ENCODE results near the gene GJD2. TPM values are rescaled to one million over a fixed set of nuclear protein-coding genes. Genes with fewer than 3 reads are reported as not detected.

GJD2 gene
- polyA plus RNA-seq (ENCODE audit: low read depth in 6 of 6): not detected

DNA sequence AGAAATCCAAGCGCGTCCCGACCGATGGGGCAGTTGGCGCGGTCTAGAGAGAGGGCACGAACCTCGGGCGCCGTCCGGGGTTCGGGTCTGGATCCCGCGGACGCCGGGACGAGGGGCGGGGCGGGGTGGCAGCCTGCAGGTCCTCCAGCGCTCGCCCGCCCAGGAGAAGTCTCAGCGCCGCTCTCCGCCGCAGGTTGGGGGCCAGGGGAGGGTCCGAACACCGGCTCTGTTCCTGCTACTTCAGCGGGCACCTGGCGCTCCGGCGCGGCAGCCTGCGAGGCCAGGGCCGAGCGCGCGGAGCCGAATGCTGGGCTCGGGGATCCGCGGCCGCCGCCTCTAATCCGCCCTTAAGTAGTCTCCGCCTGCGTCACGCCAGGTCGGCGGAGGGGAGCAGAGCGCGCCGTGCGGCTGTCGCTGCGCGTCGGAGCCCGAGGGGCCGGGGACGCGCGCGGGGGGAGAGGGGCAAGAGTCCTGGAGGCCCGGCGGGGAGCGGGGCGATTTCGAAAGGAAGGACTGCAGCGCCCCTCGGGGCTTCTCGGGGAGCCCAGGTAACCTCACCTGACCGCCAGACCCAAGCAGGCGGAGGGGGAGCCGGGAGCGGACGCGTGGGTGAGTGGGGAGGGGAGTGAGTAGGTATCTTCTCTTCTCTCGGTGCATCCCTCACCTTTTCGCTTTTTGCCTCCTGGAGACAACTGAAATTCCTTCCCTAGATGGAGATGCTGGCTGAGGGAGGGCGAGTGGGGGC lies at the start of gene GJD2:
TSS of gene GJD2 (minus strand) at position 325 of the 745 bp plus-strand sequence. CDS start 510 bp downstream, outside the sequence.
- Mint-ChIP-seq H3K4me1 (peaks cover 4 to 10% (median 5%) of the 10 kb centered on the region in 3 donors), H3K27me3 (peaks cover 56 to 71% (median 67%) of the 10 kb centered on the region in 3 donors), H3K4me3 (peak within 1 kb of the TSS in 6 of 8 donors; percentile 25 to 78 (median 64)), H3K36me3 (peaks cover 0 to 7% of the 10 kb centered on the region in 2 donors), H3K9me3 (peaks cover 0 to 6% (median 0%) of the 10 kb centered on the region in 7 donors), H3K27ac (no peak within 1 kb of the TSS)
- no peak for DNase-seq
- no peak for ATAC-seq (ENCODE audit: low read depth in 2 of 2)

DNA sequence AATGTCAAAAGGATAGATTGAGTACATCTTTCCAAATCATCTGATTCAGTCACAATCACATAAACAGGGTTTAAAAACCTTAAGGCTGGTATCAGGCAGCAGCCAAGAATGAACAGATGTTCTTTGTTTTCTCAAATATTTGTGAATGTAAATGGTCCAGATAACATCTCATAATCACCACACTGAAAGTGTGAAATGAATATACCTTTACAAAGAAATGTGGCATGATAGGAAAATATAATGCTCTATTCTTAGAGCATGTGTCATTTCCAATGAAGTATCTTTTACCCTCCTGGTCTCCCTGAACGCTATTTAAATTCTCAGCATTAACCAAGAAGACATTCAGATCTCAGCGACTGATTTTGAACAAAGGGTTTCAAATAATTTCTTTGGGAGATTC lies 49.3 kb upstream of the GJD2 start:
- H3K9me3 Mint-ChIP-seq: peaks cover 2 to 20% (median 10%) of the 10 kb centered on the region in 7 donors
- no peak overlapping the region for H3K4me3 Mint-ChIP-seq
- no peaks in the 10 kb centered on the region for H3K4me1 Mint-ChIP-seq
- ATAC-seq (ENCODE audit: low read depth in 2 of 2): no peak
- H3K27ac Mint-ChIP-seq: no peak overlapping the region
- peaks cover 0 to 8% of the 10 kb centered on the region in 2 donors for H3K36me3 Mint-ChIP-seq
- H3K27me3 Mint-ChIP-seq: peaks cover 14 to 40% (median 30%) of the 10 kb centered on the region in 3 donors
- DNase-seq: no peak

DNA sequence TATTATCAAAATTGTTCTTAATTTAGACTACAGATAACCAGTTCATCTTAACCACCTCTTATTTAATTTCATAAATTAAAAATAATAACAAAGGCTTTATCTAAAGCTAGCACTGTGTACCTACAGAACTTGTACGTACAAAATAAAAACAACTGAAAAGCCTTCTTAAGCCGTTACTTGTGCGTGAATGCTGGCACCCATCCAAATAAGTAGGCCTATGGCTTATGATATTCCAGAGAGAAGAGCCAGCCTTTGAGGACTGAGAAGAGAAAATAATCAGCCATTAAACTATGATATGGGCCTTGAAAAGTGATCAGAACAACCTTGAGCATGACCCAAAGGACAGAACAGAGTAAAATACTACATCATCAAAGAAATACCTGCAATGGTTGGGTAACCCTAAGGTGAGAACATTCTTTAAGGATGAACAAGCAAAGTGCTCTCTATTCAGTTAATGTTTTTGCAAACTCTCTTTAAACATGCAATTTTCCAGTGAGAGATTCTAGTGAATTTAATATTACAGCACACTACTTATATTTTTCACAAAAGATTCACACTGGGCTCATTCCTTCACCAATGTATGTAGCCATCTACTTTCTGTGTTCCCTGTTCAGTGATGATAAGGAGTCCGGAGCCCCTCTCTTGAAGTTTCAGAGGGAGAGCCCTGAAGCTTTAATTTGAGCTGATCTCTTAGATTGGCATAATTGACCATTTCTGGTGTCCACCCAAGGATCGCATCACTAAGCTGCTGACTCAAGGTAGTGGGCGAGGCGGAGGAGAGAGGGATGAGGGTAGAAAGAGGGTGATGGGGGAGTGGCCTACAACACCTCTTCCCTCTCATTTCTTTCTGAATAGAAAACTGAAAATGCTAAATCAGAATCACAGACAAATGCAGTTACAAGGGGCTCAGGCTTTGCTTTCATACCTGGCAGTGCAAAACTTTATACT lies 48.3 kb upstream of the GJD2 start:
- no peak overlapping the region for H3K4me3 Mint-ChIP-seq
- peaks cover 12 to 35% (median 28%) of the 10 kb centered on the region in 3 donors for H3K27me3 Mint-ChIP-seq
- no peaks in the 10 kb centered on the region for H3K4me1 Mint-ChIP-seq
- ATAC-seq (ENCODE audit: low read depth in 2 of 2) (no peak), DNase-seq (no peak)
- no peak overlapping the region for H3K27ac Mint-ChIP-seq
- peaks cover 2 to 16% (median 8%) of the 10 kb centered on the region in 7 donors for H3K9me3 Mint-ChIP-seq
- H3K36me3 Mint-ChIP-seq: peaks cover 0 to 8% of the 10 kb centered on the region in 2 donors

DNA sequence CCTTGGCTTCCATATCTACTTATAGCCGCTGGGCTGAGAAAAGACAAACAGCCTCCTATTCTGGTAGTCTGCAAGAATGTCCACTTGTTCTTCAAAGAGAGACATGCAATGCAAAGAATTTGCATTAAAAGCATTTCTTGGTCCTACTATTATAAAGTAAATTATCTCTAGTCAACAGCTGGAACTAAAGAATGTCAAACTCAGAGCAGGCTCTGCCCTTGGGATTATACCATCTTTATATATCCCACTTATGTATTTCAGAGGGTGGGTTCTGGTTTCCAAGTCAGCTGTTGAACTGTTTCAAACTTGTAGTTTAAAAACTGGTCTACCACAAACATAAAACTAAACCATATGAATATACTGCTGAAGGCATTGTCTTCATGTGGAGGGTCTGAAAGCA lies 47.6 kb upstream of the GJD2 start:
- H3K4me3 Mint-ChIP-seq: no peak overlapping the region
- H3K36me3 Mint-ChIP-seq: peaks cover 0 to 8% of the 10 kb centered on the region in 2 donors
- peaks cover 16 to 40% (median 32%) of the 10 kb centered on the region in 3 donors for H3K27me3 Mint-ChIP-seq
- ATAC-seq (ENCODE audit: low read depth in 2 of 2): no peak
- no peaks in the 10 kb centered on the region for H3K4me1 Mint-ChIP-seq
- no peak for DNase-seq
- H3K27ac Mint-ChIP-seq: no peak overlapping the region
- H3K9me3 Mint-ChIP-seq: peaks cover 1 to 11% (median 8%) of the 10 kb centered on the region in 7 donors

DNA sequence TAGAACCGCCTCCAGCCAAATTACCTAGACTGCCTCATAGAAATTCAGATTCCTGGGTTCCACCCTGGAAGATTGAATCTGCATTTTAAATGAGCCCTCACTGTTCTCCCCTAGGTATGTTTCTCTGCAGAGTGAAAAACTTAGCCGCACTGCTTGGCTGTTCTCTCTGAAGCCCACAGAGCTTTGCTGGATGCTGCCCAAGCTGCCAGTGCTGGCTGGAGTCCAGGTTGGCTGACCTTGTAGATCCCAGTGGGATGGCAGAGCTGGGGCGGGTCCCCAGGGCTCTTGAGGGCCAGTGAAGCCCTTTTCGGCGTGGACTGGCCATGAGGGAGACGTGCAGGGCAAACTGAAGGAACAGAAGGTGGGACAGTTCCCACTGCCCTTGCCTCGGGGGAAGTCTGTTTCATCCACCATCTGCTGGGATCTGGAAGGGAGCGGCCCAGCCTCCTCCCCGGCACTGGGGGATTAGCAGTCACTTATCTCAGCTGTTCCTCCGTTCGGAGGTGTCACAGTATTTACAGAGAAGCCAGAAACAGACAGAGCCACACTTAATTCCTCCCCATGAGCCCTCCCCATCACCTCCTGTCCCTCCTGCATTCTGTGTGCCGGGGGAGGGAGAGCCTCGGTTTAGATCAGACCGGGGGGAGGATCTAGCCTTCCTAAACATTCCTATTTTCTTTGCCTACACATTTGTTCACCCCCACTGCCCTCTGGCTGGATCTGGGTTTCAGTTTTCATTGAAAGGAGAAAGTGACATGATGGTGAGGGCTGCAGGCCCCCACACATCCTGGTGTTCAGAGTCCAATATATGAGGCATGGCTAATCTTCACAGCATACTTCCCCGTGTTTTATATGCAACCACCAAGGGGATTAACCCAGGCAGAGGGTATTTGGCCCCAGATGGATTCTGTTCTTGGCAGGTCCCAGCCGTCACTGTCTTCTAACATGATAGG lies 44.6 kb upstream of the GJD2 start:
- ATAC-seq (ENCODE audit: low read depth in 2 of 2) (no peak), DNase-seq (no peak)
- Mint-ChIP-seq H3K4me3 (peak overlapping the region in 1 of 8 donors; percentile 10), H3K4me1 (peaks cover 0 to under 1% (median 0%) of the 10 kb centered on the region in 3 donors), H3K27ac (peak overlapping the region in 1 of 6 donors; percentile 39), H3K9me3 (peaks cover 0 to 4% (median 0%) of the 10 kb centered on the region in 7 donors), H3K36me3 (peaks cover 0 to under 1% of the 10 kb centered on the region in 2 donors), H3K27me3 (peaks cover 23 to 55% (median 52%) of the 10 kb centered on the region in 3 donors)

DNA sequence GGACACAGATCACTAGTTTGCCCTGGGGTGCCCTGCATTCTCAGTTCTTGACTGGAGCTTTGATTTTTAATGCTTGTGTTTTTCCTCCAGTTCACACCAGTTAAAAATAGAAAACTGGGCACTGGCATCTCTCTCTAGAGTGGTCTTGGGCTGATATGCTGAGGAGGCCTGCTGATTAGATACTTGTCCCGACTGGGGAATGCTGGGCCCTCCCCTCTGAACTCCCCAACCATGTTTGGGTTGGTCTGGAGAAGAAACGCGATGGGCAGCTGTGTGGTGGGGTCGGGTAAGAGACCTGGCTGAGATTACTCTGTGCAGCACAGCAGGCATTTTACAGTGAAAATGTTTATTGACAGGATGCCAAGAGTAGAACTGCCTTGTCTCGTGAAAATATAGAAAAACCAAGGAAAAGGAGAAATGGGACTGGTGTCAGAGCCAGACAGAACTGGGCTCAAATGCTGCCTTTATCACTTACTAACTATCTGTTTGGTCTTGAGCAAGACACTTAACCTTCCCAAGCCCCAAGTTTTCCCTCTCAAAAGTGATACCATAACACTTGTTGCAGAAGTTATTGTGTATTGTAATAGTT lies 42.1 kb upstream of the GJD2 start:
- no peak for DNase-seq
- Mint-ChIP-seq H3K27me3 (peaks cover 39 to 72% (median 70%) of the 10 kb centered on the region in 3 donors), H3K36me3 (peaks cover 0 to 8% of the 10 kb centered on the region in 2 donors), H3K27ac (peak overlapping the region in 1 of 6 donors; percentile 12), H3K4me1 (peaks cover 0 to 7% (median 0%) of the 10 kb centered on the region in 3 donors), H3K4me3 (no peak overlapping the region), H3K9me3 (peaks cover 0 to 4% (median 0%) of the 10 kb centered on the region in 7 donors)
- no peak for ATAC-seq (ENCODE audit: low read depth in 2 of 2)

DNA sequence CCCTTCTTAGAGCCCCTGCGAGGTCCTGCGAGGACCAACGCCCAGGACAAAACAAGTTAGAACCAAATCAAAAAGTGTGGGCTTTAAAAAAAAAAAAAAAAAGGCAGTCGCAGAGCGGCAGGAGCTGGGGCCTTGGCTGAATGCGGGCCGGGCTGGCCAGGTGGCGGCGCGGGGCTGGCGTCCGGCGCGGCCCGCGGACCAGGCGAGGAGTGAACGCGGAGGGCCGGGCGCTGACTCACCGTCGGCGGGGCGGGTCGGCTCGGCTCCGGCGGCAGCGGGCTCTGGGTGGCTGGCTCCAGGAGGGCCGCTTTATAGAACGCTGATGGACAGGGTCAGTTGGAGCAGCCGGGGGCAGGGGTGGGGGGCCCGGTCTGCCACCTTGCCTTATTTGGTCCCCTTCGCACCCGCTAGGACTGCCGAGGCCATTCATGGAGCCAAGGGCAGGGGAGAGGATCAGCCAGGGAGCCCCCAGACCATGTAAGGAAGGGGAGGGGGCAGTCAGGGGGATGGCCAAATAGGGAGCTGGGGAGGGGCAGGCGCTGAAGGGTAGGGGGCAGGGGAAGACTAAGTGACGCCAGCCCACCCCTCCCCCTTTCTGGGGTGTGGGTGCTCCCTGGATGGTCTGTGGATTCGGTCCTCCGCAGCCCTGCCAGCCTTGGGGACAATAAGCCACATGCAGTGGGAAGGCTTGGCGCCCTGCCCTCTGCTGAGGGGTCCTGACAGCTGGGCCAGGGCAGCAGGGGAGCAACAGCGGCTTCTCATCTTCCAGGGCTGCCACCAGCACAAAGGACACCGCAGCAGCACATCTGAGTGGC lies 40.7 kb upstream of the GJD2 start, which contains the start of gene ACTC1:
TSS of gene ACTC1 (minus strand) at position 283 of the 815 bp plus-strand sequence. CDS start 741 bp downstream, outside the sequence.
- DNase-seq: no peak
- Mint-ChIP-seq H3K4me1 (peaks cover 0 to 7% (median 0%) of the 10 kb centered on the region in 3 donors), H3K36me3 (peaks cover 0 to 8% of the 10 kb centered on the region in 2 donors), H3K27me3 (peaks cover 39 to 78% (median 75%) of the 10 kb centered on the region in 3 donors), H3K9me3 (peaks cover 0 to 4% (median 0%) of the 10 kb centered on the region in 7 donors), H3K4me3 (no peak within 1 kb of the TSS), H3K27ac (no peak within 1 kb of the TSS)
- ATAC-seq (ENCODE audit: low read depth in 2 of 2): no peak

DNA sequence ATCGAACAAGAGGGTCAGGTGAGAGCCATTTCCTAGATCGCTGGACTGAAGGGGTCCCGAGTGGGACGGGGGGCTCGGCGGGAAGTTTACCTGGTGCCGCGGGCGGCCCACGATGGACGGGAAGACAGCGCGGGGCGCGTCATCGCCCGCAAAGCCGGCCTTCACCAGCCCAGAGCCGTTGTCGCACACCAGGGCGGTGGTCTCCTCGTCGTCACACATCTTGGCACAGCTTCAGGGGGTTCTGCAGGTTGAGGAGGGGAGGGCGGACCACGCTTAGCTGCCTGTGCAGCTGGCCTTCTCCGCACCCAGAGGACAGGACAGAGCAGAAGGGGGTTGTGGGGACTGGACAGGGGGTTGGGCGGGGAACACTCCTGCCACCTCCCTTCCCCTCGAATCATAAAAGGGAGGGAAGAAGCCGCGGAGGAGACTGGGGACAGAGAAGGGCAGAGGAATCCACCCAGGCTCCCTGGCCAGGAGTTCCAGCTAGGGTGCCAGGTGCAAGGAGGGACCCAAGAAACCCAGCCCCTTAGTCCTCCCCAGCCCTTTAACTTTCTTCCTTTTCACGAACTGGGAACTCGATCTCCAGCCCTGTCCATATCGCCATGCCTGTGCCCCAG lies 39.9 kb upstream of the GJD2 start:
- Mint-ChIP-seq H3K27me3 (peaks cover 35 to 81% (median 76%) of the 10 kb centered on the region in 3 donors), H3K4me1 (peaks cover 0 to 7% (median 0%) of the 10 kb centered on the region in 3 donors), H3K27ac (no peak overlapping the region), H3K36me3 (peaks cover 0 to 8% of the 10 kb centered on the region in 2 donors), H3K4me3 (no peak overlapping the region), H3K9me3 (peaks cover 0 to 2% (median 0%) of the 10 kb centered on the region in 7 donors)
- no peak for DNase-seq
- no peak for ATAC-seq (ENCODE audit: low read depth in 2 of 2)

DNA sequence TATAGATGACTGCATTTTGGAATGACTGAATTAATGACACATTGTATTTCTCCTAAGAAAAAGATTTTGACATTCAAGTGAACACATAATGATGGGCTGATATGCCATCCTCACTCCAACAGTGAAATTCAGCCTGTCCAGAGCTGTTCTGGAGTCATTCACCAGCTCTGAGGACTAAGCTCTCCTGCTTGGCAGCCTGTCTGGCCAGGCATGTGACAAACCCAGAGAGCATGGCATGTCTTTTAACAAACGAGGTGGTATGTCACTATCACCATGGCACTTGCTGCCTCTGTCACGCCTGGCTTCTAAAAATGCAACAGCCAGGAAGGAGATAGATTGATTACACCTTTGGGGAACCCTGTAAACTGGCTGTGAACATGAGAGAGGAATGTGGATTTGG lies 39.1 kb upstream of the GJD2 start:
- Mint-ChIP-seq H3K27ac (no peak overlapping the region), H3K27me3 (peaks cover 39 to 81% (median 77%) of the 10 kb centered on the region in 3 donors), H3K9me3 (no peaks in the 10 kb centered on the region), H3K36me3 (peaks cover 0 to 8% of the 10 kb centered on the region in 2 donors), H3K4me1 (peaks cover 0 to 7% (median 0%) of the 10 kb centered on the region in 3 donors), H3K4me3 (peak overlapping the region in 1 of 8 donors; percentile 28)
- DNase-seq: no peak
- ATAC-seq (ENCODE audit: low read depth in 2 of 2): no peak

DNA sequence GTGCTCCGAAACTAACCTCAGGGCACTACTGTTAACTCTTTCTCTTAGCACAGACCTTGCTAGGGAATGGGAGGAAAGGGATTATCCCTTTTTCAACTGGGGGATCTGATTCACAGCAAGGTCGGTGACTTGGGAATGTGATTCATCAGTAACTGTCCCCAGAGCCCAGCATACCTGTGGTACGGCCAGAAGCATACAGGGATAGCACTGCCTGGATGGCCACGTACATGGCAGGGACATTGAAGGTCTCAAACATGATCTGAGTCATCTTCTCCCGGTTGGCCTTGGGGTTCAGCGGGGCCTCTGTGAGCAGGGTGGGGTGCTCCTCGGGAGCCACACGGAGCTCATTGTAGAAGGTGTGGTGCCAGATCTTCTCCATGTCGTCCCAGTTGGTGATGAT lies 38.3 kb upstream of the GJD2 start:
- no peaks in the 10 kb centered on the region for H3K9me3 Mint-ChIP-seq
- peaks cover 0 to 8% of the 10 kb centered on the region in 2 donors for H3K36me3 Mint-ChIP-seq
- peaks cover 39 to 81% (median 78%) of the 10 kb centered on the region in 3 donors for H3K27me3 Mint-ChIP-seq
- DNase-seq (no peak), ATAC-seq (ENCODE audit: low read depth in 2 of 2) (no peak)
- no peak overlapping the region for H3K4me3 Mint-ChIP-seq
- no peak overlapping the region for H3K27ac Mint-ChIP-seq
- H3K4me1 Mint-ChIP-seq: peaks cover 0 to 7% (median 0%) of the 10 kb centered on the region in 3 donors

DNA sequence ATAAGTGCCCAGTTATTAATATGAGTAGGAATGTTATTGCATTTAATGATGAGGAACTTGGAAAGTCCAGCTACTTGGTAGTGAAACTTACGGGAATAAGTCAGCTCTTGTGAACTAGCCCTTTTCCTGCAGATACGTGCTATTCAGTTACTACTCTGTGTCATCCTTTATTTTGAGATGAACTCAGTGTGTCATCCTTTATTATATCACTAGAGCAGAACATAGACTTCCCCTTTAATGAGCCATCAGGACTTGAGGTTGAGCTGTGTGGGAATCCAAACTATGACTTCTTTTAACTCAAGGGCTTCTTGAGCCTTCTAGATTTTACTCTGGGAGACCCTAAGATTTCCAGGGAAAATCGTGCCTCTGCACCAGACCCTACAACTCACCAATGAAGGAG lies 36.9 kb upstream of the GJD2 start:
- Mint-ChIP-seq H3K4me3 (no peak overlapping the region), H3K27me3 (peaks cover 33 to 74% (median 66%) of the 10 kb centered on the region in 3 donors), H3K4me1 (peaks cover 0 to 7% (median 0%) of the 10 kb centered on the region in 3 donors), H3K27ac (no peak overlapping the region), H3K9me3 (peaks cover 0 to 2% (median 0%) of the 10 kb centered on the region in 7 donors), H3K36me3 (peaks cover 0 to 8% of the 10 kb centered on the region in 2 donors)
- ATAC-seq (ENCODE audit: low read depth in 2 of 2) (no peak), DNase-seq (no peak)

Measured in naive B cell (primary cell).